ENCODE data around the gene PLK3.
"Not testable (repeated sequence)": the region's sequence is repeated elsewhere in the genome, so short reads cannot be mapped to it uniquely, and the experiment has no call there.

Gene PLK3

GRCh38 chr1:44829506-44830384 is 29.6 kb downstream of the PLK3 start:
- DNase-seq: no peak

- DNase-seq: no peak
Measured at GRCh38 chr1:44830900-44831304, 30.7 kb downstream of the PLK3 start.

GRCh38 chr1:44831516-44831915 is 31.3 kb downstream of the PLK3 start:
- no peak for DNase-seq

- DNase-seq: no peak
Measured at GRCh38 chr1:44832056-44832705, 32.0 kb downstream of the PLK3 start.

- no peak for DNase-seq
Measured at GRCh38 chr1:44834328-44834727, 34.2 kb downstream of the PLK3 start.

- DNase-seq: peak; percentile 42
Measured at GRCh38 chr1:44835738-44836675, 35.8 kb downstream of the PLK3 start.

- DNase-seq: not testable (repeated sequence)
Measured at GRCh38 chr1:44838294-44838693, 38.1 kb downstream of the PLK3 start.

GRCh38 chr1:44839576-44839975 is 39.4 kb downstream of the PLK3 start:
- no peak for DNase-seq

GRCh38 chr1:44842486-44842861 is 42.3 kb downstream of the PLK3 start:
- no peak for DNase-seq

- DNase-seq: no peak
Measured at GRCh38 chr1:44842862-44843655, 42.9 kb downstream of the PLK3 start, which contains the start of gene PTCH2. PTCH2 (minus strand) TSS chr1:44843253; CDS start chr1:44842932, 321 bp downstream.

- no peak for DNase-seq
Measured at GRCh38 chr1:44846985-44847384, 46.8 kb downstream of the PLK3 start.

- DNase-seq: no peak
Measured at GRCh38 chr1:44847845-44848244, 47.7 kb downstream of the PLK3 start.

GRCh38 chr1:44848456-44849181 is 48.4 kb downstream of the PLK3 start:
- no peak for DNase-seq

- DNase-seq: no peak
Measured at GRCh38 chr1:44849575-44850132, 49.5 kb downstream of the PLK3 start.

GRCh38 chr1:44851308-44851707 is 51.1 kb downstream of the PLK3 start:
- DNase-seq: no peak

GRCh38 chr1:44853201-44853600 is 53.0 kb downstream of the PLK3 start:
- no peak for DNase-seq

GRCh38 chr1:44854970-44855369 is 54.8 kb downstream of the PLK3 start:
- DNase-seq: no peak
